Right lobe of liver (tissue), 4 donors: ENCODE data around the gene PKD1.
"Not testable (repeated sequence)": the region's sequence is repeated elsewhere in the genome, so short reads cannot be mapped to it uniquely, and the experiment has no call there.

ENCODE experiments used
- POLR2A ChIP-seq: fragments of 450-650 bp; IDR thresholded peaks from one replicate; pipeline ENCODE4 v1.6.1; 2017; ENCODE audit warnings: antibody characterized with exemption, mild to moderate bottlenecking
- TF ChIP-seq, protein P1 (sequence below), 4 donors: fragments of 200-600 bp in 3 of 4; fragments of 450-650 bp in 1 of 4; IDR thresholded peaks; one replicate each; pipeline versions ENCODE4 v1.5.1 to v1.8.0; 2016 to 2022; ENCODE audit warnings: antibody characterized with exemption in 4 of 4, mild to moderate bottlenecking in 2 of 4
- donor health status: DM: no; HTN: no; CAD: no.
- donor health status: DM: no; HTN: no; CAD: no.
- donor health status: DM: no; HTN: yes; CAD: no.

DNA sequence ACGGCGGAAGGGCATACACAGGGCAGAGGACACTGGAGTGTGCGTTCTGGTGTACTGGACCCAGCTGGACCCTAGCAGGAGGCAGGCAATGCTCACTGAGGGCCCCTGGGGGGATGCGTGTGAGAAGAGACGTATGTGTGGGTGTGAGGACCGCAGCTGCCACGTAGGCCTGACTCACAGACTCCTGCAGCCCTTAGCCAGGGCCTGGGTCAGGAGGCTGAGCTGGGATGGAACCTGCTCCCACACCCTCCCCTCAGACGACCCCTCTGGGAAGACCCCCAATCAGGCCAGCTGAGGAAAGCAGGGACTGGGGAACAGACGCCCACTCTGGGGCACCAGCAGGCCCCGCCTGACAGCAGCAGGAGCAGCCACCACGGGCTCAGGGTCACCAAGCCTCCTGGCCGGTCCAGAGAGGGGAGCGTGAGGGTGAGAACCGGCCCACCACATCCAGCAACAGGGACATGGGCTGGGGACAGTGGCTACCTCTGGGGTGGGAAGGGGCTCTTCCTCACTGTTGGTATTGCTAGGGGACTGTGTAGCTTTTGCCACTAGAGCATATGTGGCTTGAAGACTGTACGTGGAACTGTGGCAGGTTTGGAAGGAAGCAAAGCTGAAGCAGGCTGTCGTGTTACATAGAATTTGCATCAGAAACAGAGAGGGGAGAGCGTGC, 28.4 kb downstream of the PKD1 start:
- not testable (repeated sequence) for TF ChIP-seq POLR2A
- TF ChIP-seq, protein P1, sequence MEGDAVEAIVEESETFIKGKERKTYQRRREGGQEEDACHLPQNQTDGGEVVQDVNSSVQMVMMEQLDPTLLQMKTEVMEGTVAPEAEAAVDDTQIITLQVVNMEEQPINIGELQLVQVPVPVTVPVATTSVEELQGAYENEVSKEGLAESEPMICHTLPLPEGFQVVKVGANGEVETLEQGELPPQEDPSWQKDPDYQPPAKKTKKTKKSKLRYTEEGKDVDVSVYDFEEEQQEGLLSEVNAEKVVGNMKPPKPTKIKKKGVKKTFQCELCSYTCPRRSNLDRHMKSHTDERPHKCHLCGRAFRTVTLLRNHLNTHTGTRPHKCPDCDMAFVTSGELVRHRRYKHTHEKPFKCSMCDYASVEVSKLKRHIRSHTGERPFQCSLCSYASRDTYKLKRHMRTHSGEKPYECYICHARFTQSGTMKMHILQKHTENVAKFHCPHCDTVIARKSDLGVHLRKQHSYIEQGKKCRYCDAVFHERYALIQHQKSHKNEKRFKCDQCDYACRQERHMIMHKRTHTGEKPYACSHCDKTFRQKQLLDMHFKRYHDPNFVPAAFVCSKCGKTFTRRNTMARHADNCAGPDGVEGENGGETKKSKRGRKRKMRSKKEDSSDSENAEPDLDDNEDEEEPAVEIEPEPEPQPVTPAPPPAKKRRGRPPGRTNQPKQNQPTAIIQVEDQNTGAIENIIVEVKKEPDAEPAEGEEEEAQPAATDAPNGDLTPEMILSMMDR (IDR thresholded peaks at IDR 0.05), result not testable (repeated sequence)
